ENCODE measurements around the gene EIF5AL1. TPM values are rescaled to one million over a fixed set of nuclear protein-coding genes. Genes with fewer than 3 reads are reported as not detected.

EIF5AL1 gene
- total and polyA plus RNA-seq, 2 of the 4 experiments (the other 2 are of a cell fraction), result 1.1 to 1.4 TPM

GRCh38 chr10:79483299-79483698, 29.0 kb upstream of the EIF5AL1 start:
- DNase-seq, result no peak

More at GRCh38 chr10:79483299-79483698, 29.0 kb upstream of the EIF5AL1 start:
- H2AK9ac ChIP-seq (replicated peaks; ENCODE audit: low read depth, low read length, poor library complexity), result no peak overlapping the region
- no peak for ATAC-seq (ENCODE audit: low read depth)
- no peak overlapping the region for H3K4me2 ChIP-seq (ENCODE audit: low read depth, low read length)
- intact Hi-C loops (cut with micrococcal nuclease), result no loop called here
- no peaks in the 10 kb centered on the region for H3K27me3 ChIP-seq (ENCODE audit: control insufficient read depth, insufficient read depth, low read length)
- no peak overlapping the region for H4K5ac ChIP-seq (ENCODE audit: low read depth, low read length)
- H3K27ac ChIP-seq (ENCODE audit: insufficient read depth, low read length), result no peak overlapping the region
- no peak overlapping the region for H2AFZ ChIP-seq (replicated peaks; ENCODE audit: low read length, poor library complexity)
- H4K20me1 ChIP-seq (ENCODE audit: insufficient read depth, low read length), result no peaks in the 10 kb centered on the region
- H3K18ac ChIP-seq (ENCODE audit: low read depth, low read length), result no peak overlapping the region
- ChIA-PET CTCF (no interaction called here), POLR2A (ENCODE audit: unreplicated experiment) (no interaction called here)
- no peak overlapping the region for H2BK15ac ChIP-seq (ENCODE audit: low read depth, low read length)
- in situ Hi-C loops (cut with MboI; ENCODE audit: low sequenced_read_pairs), result loop anchor here (25.0 kb wide), 1 partner anchor 96 kb away; no protein-coding TSS in a partner anchor
- no peaks in the 10 kb centered on the region for H3K9me3 ChIP-seq (ENCODE audit: control insufficient read depth, insufficient read depth, low read length)
- H3K79me1 ChIP-seq (ENCODE audit: low read depth in 1 of 2, low read length in 2 of 2), result no peaks in the 10 kb centered on the region
- H3K9me1 ChIP-seq (ENCODE audit: insufficient read depth, low read length), result peaks cover 15% of the 10 kb centered on the region
- H3K4ac ChIP-seq (ENCODE audit: low read depth, low read length), result no peak overlapping the region
- no peak overlapping the region for H3K9ac ChIP-seq (ENCODE audit: low read depth, low read length)
- no peak overlapping the region for H4K91ac ChIP-seq (ENCODE audit: insufficient read depth, low read depth, low read length)
- H2BK120ac ChIP-seq (ENCODE audit: low read depth, low read length), result no peak overlapping the region
- no peak overlapping the region for H2BK20ac ChIP-seq (ENCODE audit: low read depth, low read length)
- H3K4me1 ChIP-seq (ENCODE audit: control insufficient read depth, insufficient read depth, low read length), result peaks cover 15% of the 10 kb centered on the region
- dilution Hi-C loops (cut with HindIII; ENCODE audit: low sequenced_read_pairs, unreplicated experiment), result no loop called here
- H3K23ac ChIP-seq (ENCODE audit: low read depth, low read length), result no peak overlapping the region
- H2BK5ac ChIP-seq (ENCODE audit: low read depth, low read length, poor library complexity, severe bottlenecking), result no peak overlapping the region
- H3K56ac ChIP-seq (ENCODE audit: extremely low read depth, insufficient read depth, low read length), result no peak overlapping the region
- no peak overlapping the region for H2AK5ac ChIP-seq (ENCODE audit: low read depth, low read length)
- H3K36me3 ChIP-seq (ENCODE audit: control insufficient read depth, insufficient read depth, low read length), result no peaks in the 10 kb centered on the region
- no peak overlapping the region for H4K8ac ChIP-seq (ENCODE audit: low read depth in 2 of 2, low read length in 2 of 2)
- H3K4me3 ChIP-seq (ENCODE audit: insufficient read depth, low read depth, low read length), result no peak overlapping the region
- no TSS peak for BruUV-seq (replicated peaks)
- no peak overlapping the region for H3K14ac ChIP-seq (replicated peaks; ENCODE audit: low read depth, low read length)
- TF ChIP-seq CEBPB (IDR thresholded peaks at IDR 0.05; ENCODE audit: low read depth, low read length), result peak; percentile 14; the same call in 1 of the 2 replicates
- no peak for TF ChIP-seq POLR2A (IDR thresholded peaks at IDR 0.05; ENCODE audit: low read depth, low read length)
- no CpG with 5 or more reads among the region's 3 CpGs for WGBS, 2 experiments (ENCODE audit: extremely low coverage in 2 of 2, insufficient read length in 1 of 2)

Measured in IMR-90 (cell line).